OCI-M2 (cell line): ENCODE measurements around the gene PPIE.

Experiments
- DNase-seq: peaks from one replicate; lab custom pipeline; 2025; ENCODE audit not compliant: unreplicated experiment; lab: John Stamatoyannopoulos, UW

The PPIE gene

GRCh38 chr1:39800471-39800835 lies 61.8 kb downstream of the PPIE start:
- DNase-seq = no peak

GRCh38 chr1:39802496-39803260 lies 64.0 kb downstream of the PPIE start:
- no peak for DNase-seq

- DNase-seq = no peak
These were observed 66.7 kb downstream of the PPIE start for GRCh38 chr1:39805385-39805784.

- no peak for DNase-seq
These were observed 70.3 kb downstream of the PPIE start for GRCh38 chr1:39808784-39809517.

- DNase-seq = no peak
These were observed 74.2 kb downstream of the PPIE start for GRCh38 chr1:39812913-39813312.
